Mucosa of stomach (tissue), 1 donor: Measurements from ENCODE around the gene CELF5.

Experiments
- H3K27me3 ChIP-seq: one replicate; pipeline ENCODE4 v1.7.0; 2013; ENCODE audit warnings: mild to moderate bottlenecking, low read length; ENCODE audit not compliant: control insufficient read depth, insufficient read depth
- H3K36me3 ChIP-seq: one replicate; pipeline ENCODE4 v1.7.0; 2013; ENCODE audit warnings: low read length; ENCODE audit not compliant: control insufficient read depth, insufficient read depth
- H3K4me1 ChIP-seq: one replicate; pipeline ENCODE4 v1.7.0; 2013; ENCODE audit warnings: mild to moderate bottlenecking, low read length; ENCODE audit not compliant: control insufficient read depth, insufficient read depth
- H3K4me3 ChIP-seq: one replicate; pipeline ENCODE4 v1.7.0; 2013; ENCODE audit warnings: low read length
- H3K9ac ChIP-seq: one replicate; pipeline ENCODE4 v1.7.0; 2013; ENCODE audit warnings: mild to moderate bottlenecking, low read length, moderate library complexity
- H3K9me3 ChIP-seq: one replicate; pipeline ENCODE4 v1.7.0; 2013; ENCODE audit warnings: mild to moderate bottlenecking, low read length, moderate library complexity; ENCODE audit not compliant: control insufficient read depth
- donor health status: Pancreatic carcinoma.

CELF5 gene

GRCh38 chr19:3275583-3276340, 51.3 kb downstream of the CELF5 start:
- Histone ChIP-seq H3K4me3 (no peak overlapping the region), H3K9ac (no peak overlapping the region), H3K9me3 (no peaks in the 10 kb centered on the region), H3K27me3 (peaks cover 29% of the 10 kb centered on the region), H3K36me3 (no peaks in the 10 kb centered on the region), H3K4me1 (no peaks in the 10 kb centered on the region)

DNA sequence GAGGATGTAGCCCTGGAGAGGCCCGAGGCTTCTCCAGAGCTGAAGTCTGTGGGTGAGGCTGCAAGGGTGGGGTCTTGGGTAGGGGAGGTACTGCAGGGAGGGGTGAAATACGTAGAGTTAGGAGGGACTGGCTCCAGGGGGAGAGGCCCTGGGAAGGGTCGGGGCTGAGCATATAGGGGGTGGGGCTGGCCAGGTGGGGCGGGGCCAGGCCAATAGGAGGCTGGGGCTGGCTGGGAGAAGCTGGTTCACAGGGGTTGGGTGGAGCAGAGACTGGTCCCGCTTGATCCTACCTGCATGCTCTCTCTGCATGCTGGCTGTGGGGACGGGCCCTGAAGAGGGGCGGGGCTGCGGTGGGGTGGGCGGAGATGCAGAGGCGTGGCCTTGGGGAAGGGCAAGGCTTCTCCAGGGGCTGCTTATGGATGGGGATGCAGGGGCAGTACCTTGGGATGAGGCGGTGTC, 51.9 kb downstream of the CELF5 start:
- H3K27me3 ChIP-seq: peaks cover 26% of the 10 kb centered on the region

DNA sequence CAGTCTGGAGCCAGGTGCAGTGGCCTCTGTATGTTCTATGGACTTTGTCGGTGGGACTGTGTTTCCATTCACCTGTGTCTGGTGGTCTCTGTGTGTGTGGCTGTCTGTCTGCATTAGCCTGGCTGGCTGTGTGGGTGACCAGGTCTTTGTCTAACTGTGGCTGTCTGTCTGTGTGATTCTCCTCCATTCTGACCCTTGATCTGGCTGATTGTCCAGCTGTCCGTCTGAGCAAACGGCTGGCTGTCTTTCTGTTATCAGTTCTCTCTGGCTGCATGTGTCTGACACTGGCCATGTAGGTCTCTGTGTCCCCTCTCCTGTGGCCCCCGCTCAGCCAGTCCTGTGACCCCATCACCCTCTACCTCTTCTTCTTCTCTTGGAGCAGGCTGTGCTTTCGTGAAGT, 53.2 kb downstream of the CELF5 start:
- Histone ChIP-seq H3K9ac (no peak overlapping the region), H3K36me3 (no peaks in the 10 kb centered on the region), H3K4me1 (peaks cover 4% of the 10 kb centered on the region), H3K27me3 (peaks cover 27% of the 10 kb centered on the region), H3K9me3 (no peaks in the 10 kb centered on the region), H3K4me3 (no peak overlapping the region)

More for the DNA sequence above, 51.9 kb downstream of the CELF5 start:
- Histone ChIP-seq H3K9ac (no peak overlapping the region), H3K9me3 (no peaks in the 10 kb centered on the region), H3K4me1 (no peaks in the 10 kb centered on the region), H3K4me3 (no peak overlapping the region), H3K36me3 (no peaks in the 10 kb centered on the region)

- peaks cover 4% of the 10 kb centered on the region for H3K4me1 ChIP-seq
- no peaks in the 10 kb centered on the region for H3K36me3 ChIP-seq
- H3K27me3 ChIP-seq: peaks cover 21% of the 10 kb centered on the region
- no peaks in the 10 kb centered on the region for H3K9me3 ChIP-seq
- no peak overlapping the region for H3K9ac ChIP-seq
- H3K4me3 ChIP-seq: no peak overlapping the region
Observed at GRCh38 chr19:3278294-3278693, 53.8 kb downstream of the CELF5 start.

DNA sequence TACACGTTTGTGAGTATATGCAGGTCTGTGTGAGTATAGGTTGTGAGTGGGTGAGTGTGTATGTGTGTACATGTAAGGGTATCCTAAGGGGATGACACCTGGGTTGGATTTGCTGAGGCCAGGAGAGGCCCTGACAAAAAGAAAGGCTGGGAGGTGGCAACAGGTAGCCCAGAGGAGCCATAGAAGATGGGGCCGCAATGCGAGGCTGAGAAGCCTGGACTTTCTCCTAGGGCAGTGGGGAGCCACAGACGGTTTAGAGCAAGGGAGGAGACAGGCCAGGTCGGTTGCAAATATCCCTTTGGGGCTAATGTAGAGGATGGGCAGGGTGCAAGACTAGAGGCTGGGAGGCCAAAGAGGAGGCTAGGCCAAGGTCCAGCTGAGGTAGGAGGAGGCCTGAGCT, 54.3 kb downstream of the CELF5 start:
- H3K27me3 ChIP-seq: peaks cover 26% of the 10 kb centered on the region
- H3K4me3 ChIP-seq: no peak overlapping the region
- H3K4me1 ChIP-seq: peaks cover 4% of the 10 kb centered on the region
- H3K36me3 ChIP-seq: no peaks in the 10 kb centered on the region
- H3K9ac ChIP-seq: no peak overlapping the region
- H3K9me3 ChIP-seq: no peaks in the 10 kb centered on the region

DNA sequence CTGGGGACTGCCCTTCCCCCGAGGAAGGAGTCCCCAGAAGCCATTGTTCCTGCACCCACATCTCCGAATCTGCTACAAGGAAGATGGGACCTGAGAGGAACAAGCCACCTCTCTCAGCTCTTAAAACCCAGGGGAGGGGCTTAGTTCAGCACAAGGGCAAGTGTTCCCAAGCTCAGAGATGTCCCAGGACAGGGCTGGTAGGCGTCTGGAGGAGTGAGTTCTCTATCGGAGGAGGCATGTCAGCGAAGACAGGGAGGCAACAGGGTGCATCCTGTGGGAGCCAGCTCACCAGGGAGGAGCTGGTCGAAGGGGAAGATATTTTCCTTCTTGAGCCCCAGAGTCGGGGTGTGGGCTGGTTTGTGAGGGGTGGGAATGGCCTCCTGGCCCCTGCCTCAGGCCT, 54.8 kb downstream of the CELF5 start:
- Histone ChIP-seq H3K4me3 (no peak overlapping the region), H3K27me3 (peaks cover 26% of the 10 kb centered on the region), H3K4me1 (peaks cover 8% of the 10 kb centered on the region), H3K9ac (no peak overlapping the region), H3K36me3 (no peaks in the 10 kb centered on the region), H3K9me3 (no peaks in the 10 kb centered on the region)

GRCh38 chr19:3281026-3281425, 56.6 kb downstream of the CELF5 start:
- Histone ChIP-seq H3K9ac (no peak overlapping the region), H3K4me1 (peaks cover 12% of the 10 kb centered on the region), H3K27me3 (peaks cover 21% of the 10 kb centered on the region), H3K4me3 (no peak overlapping the region), H3K9me3 (no peaks in the 10 kb centered on the region), H3K36me3 (no peaks in the 10 kb centered on the region)

GRCh38 chr19:3282155-3282554, 57.7 kb downstream of the CELF5 start:
- Histone ChIP-seq H3K9me3 (no peaks in the 10 kb centered on the region), H3K36me3 (no peaks in the 10 kb centered on the region), H3K27me3 (peaks cover 21% of the 10 kb centered on the region), H3K4me1 (peaks cover 12% of the 10 kb centered on the region), H3K9ac (no peak overlapping the region), H3K4me3 (no peak overlapping the region)

DNA sequence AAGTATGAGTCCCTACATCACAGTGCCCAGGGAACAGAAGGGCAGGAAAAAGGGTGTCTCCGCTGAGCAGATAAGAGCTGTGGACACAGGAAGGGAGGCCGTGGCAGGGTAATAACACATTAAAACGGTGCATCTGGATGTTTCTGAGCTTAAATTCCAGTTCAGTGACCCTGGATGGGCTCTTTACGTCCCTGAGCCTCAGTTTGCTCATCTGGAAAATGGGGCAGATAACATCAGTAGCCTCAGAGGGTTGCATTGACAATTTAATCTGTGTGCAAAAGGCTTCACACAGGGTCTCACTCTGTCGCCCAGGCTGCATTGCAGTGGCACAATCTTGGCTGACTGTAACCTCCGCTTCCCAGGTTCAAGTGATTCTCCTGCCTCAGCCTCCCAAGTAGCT, 58.1 kb downstream of the CELF5 start:
- peaks cover 12% of the 10 kb centered on the region for H3K4me1 ChIP-seq
- H3K36me3 ChIP-seq: no peaks in the 10 kb centered on the region
- H3K27me3 ChIP-seq: peaks cover 21% of the 10 kb centered on the region
- no peaks in the 10 kb centered on the region for H3K9me3 ChIP-seq
- no peak overlapping the region for H3K4me3 ChIP-seq
- no peak overlapping the region for H3K9ac ChIP-seq

DNA sequence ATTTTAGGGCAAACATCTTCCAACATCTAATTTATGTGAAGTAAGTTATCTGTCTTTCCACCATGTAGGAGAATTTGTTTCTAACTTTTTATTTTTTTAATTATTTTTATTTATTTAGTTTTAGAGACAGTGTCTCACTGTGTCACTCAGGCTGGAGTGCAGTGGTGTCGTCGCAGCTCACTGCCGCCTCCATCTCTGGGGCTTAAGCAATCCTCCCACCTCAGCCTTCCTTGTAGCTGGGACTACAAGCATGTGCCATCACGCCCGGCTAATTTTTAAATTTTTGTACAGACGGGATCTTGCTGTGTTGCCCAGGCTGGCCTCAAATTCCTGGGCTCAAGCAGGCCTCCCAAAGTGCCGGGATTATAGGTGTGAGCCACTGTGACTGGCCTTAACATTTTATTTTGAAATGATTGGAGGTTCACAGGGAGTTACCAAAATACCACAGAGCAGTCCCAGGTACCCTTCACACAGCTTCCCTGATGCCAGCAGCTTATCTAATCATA, 58.8 kb downstream of the CELF5 start:
- peaks cover 12% of the 10 kb centered on the region for H3K4me1 ChIP-seq
- H3K36me3 ChIP-seq: no peaks in the 10 kb centered on the region
- peaks cover 21% of the 10 kb centered on the region for H3K27me3 ChIP-seq
- H3K9ac ChIP-seq: no peak overlapping the region
- H3K9me3 ChIP-seq: no peaks in the 10 kb centered on the region
- H3K4me3 ChIP-seq: no peak overlapping the region

GRCh38 chr19:3283886-3284657, 59.6 kb downstream of the CELF5 start:
- Histone ChIP-seq H3K4me1 (peaks cover 12% of the 10 kb centered on the region), H3K9ac (peak overlapping the region; percentile 31), H3K27me3 (peaks cover 21% of the 10 kb centered on the region), H3K36me3 (no peaks in the 10 kb centered on the region), H3K4me3 (no peak overlapping the region), H3K9me3 (no peaks in the 10 kb centered on the region)
